GM19397 (cell line): ENCODE results near the gene SHMT1.
"Not testable (repeated sequence)": the region's sequence is repeated elsewhere in the genome, so short reads cannot be mapped to it uniquely, and the experiment has no call there.

ENCODE experiments used
- ATAC-seq: cut with Tn5 transposase; IDR thresholded peaks from one replicate; pipeline ENCODE4 v1.9.1; 2021; ENCODE audit warnings: mild to moderate bottlenecking, moderate library complexity; ENCODE audit not compliant: unreplicated experiment

The SHMT1 gene

DNA sequence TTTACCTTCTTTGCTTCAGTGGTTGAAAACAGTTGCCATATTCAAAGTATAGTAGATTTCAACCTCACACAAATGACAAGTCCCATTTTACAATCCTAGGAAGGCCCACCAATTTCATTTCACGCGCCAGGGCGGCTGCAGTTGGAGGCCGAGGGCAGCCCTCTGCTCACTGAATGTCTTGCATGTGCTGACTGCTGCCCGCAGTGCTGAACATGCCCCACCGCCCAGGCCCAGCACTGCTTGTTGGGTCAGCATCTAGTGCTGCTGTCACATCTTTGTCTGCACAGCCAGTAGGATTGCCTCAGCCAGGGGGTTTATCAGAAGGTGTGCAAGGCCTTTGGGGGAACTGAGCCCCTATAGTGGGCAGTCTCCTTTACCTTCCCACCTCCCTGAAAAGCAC is 36.8 kb downstream of the SHMT1 start:
- ATAC-seq = no peak

DNA sequence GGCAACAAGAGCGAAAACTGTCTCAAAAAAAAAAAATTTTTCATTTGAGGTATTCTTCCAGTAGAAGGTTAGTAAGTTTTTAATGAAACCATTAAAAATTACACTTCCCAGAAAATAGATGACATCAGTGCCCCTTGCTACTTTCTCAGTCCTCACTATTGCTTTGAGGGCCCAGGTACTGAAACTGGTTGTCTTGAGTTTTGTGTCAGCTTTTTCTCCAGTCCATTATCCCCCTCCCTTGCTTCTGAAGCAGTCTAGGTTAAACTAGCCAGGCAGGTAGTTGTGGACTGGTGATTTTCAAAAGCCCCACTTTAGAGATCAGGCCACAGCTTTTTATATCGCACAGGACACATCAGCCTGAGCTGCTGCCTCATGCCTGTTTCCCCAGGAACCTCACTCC is 37.3 kb downstream of the SHMT1 start:
- ATAC-seq = no peak

DNA sequence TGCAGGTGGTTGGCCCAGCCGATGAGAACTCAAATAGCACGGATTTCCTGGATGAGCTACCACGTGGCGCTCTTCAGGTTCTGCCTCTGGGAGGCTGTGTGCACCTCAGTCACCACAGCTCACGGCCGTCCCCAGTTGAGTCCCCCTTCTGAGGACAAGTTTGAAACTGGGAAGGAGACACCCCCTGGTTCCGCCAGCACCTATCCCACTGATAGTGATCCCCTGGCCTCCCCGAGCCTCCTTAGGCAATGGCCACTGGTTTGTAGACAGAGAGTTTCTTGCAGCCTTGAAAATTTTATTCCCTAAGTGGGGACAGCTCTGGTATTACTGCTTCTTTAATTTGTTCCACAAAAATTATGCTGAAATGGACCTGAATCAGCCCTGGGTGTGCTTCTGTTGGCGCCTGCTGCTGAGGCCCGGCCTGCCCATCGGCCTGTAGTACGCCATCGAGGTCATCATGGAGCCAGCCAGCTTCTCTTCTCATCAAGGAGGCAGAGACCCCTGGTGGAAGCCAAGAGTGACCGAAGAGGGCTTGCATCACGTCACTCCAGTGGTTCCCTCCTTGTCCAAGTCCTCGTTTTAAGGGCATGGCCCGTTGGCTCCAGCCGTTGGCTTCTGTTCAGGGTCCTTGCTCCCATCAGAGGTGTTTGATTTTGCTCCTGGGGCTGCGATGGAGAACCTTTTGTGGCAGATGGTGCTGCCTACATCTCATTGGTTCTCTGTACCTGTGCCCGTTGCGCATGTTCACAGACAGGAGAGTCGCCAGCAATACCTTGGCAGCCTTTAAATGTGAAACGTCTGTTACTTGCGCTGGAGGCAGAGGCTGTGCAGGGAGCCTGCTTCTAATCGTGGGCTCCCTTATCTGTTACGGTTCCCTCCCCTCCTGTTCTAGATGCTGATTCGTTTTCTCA is 39.0 kb downstream of the SHMT1 start:
- ATAC-seq = no peak

DNA sequence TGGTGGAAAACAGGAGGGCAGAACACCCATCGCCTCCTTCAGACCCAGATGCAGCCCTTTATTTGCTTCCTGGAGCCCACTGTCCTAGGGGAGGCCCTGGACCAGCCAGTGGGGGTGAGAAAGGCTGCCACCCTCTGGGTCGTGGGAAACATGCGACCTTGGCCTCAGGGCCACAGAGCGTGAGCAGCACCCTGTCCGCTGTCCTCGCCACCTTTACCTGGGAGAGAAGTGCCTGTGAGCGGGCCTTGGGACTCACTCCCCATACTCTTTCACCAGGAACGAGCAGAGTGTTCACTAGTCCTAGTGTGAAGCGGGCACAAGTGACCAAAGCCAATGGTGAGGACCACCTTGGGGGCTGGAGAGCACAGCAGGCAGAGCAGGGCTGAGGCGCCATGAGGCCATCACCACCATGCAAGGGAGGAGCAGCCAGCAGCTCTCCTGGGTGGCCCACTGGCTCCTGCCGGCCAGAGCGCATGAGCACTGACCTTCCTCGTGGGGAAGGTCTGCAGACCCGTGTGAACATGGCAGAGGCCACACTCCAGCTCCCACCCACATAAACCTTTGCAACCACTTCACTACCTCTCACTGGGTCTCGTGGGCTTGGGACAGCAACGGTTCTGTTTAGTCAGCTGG is 39.7 kb downstream of the SHMT1 start:
- ATAC-seq = no peak

DNA sequence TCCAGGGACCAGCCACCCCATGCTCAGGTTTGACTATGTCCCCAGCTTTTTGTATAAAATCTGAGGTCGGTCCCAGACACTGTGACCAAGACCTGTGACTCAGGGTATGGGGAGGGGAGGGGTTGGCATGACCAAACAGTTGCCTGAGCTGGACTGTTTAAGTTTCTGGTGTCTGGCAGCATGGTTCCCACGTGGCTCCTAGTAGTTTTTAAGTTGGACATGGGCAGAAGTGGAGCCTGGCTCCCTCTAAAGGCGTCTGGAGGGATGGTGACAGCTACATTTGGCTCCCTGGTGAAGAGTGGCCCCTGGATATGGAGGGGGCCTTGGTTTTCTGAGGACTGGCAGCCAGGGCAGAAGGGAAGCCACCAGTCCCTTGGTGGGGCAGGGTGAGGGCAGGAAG is 40.3 kb downstream of the SHMT1 start:
- no peak for ATAC-seq

DNA sequence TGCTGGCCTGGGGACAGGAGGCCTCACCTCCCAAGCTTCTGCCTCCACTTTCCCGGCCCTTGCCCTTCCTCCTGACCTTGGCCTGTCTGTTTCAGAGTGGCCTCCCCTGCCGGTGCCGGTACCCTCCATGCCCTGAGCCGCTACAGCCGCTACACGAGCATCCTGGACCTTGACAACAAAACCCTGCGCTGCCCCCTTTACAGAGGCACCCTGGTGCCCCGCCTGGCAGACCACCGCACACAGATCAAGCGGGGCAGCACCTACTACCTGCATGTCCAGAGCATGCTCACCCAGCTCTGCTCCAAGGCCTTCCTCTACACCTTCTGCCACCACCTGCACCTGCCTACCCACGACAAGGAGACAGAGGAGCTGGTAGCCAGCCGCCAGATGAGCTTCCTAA is 40.8 kb downstream of the SHMT1 start:
- no peak for ATAC-seq

DNA sequence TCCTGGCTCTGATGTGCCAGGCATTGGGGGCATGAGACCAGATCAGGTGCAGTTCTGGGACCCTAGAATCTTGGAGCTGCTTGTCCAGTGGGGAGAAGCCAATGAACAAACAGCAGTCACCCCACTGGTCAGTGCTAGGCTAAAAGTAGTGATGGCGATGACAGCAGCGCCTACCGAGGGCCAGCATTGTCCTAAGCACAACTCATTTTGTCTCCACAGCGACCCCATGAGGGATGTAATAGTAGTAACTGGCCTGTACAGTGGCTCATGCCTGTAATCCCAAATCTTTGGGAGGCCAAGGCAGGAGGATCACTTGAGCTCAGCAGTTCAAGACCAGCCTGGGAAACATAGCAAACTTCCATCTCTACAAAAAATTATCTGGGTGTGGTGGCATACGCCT is 42.0 kb downstream of the SHMT1 start:
- no peak for ATAC-seq

DNA sequence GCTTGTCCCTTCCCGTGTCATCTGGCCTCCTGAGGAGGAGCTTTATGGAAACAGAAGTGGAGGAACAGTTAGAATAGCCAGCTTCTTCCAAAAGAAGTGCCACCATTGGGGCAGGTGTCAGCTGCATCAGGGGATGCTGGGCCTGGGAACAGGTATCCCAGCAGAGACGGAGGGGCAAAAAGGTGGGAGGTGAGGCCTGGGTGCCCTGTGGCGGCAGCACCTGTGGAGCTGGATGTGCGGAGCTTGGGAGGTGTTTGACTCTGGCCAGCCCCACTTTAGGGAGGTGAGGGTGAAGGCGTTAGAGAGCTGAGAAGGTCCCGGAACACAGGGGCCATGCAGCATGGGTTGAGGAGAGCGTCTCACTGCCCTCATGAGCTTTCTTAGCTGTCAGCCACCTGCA is 43.0 kb downstream of the SHMT1 start:
- ATAC-seq = no peak

DNA sequence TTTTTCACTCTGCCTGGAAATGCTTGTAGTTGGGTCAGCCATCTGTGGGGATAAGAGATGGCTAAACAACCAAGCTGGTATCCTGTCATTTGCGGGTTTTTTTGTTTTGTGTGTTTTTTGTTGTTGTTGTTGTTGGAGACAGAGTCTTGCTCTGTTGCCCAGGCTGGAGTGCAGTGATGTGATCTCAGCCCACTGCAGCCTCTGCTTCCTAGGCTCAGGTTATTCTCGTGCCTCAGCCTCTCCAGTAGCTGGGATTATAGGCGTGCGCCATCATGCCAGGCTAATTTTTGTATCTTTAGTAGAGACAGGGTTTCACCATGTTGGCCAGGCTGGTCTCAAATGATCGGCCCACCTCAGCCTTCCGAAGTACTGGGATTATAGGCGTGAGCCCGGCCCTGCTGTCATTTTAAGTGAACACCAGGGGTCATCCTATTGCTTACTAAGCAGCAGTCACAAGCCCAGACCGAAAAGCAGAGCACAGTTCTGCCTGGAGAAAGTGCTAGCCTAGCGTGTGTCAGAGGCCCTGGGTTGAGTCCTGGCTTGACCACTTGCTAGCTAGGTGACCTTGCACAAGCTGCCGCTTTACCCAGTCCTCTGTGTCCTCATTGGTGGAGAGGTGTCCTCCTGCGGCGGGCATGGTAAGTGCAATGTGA is 43.6 kb downstream of the SHMT1 start:
- ATAC-seq = no peak

DNA sequence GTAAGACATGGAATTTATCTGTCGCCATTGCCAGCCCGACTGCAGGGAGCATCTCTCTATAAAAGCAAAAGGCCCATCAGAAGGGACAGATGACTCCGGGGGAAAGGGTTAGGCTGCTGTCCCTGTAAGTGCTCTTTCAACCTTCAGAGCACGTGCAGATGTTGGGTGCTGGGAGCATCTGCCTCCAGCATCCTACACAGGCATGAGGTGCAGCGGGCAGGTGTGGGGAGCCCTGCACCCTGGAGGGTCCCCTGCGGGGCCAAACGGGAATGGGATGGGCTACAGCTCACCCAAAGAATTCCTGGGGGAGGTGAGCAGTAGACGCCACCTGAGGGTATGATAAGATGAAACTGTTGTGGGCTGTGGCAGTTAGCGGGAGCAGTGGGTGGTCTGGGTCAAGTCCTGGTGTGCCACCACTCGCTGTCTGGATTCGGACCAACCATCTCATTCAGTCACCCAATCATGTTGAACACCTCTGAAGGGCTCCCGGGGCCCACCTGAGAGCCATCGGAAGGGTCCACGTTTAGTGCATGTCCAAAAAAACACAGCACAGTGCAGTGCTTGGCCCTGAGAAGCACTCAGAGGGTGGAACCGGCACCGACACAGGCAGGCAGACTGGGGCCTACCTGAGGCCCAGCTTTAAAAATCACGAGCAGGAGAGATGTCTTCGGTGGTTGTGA is 44.4 kb downstream of the SHMT1 start:
- no peak for ATAC-seq

DNA sequence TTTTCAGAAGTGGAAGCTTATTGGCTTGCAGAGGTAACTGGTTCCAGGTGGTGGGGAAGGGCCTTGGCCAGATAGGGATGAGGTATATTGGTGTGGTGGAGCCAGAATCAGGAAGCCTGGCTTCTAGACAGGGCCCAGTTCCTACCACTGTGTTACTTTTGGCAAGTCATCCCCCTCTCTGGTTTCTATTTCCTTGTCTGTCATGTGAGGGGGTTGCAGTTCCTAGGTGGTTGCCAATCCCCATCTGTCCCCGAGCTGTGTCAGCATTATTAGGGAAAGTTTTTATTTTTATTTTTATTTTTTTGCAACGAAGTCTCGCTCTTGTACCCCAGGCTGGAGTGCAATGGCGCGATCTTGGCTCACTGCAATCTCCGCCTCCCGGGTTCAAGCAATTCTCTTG is 45.2 kb downstream of the SHMT1 start:
- ATAC-seq = no peak

DNA sequence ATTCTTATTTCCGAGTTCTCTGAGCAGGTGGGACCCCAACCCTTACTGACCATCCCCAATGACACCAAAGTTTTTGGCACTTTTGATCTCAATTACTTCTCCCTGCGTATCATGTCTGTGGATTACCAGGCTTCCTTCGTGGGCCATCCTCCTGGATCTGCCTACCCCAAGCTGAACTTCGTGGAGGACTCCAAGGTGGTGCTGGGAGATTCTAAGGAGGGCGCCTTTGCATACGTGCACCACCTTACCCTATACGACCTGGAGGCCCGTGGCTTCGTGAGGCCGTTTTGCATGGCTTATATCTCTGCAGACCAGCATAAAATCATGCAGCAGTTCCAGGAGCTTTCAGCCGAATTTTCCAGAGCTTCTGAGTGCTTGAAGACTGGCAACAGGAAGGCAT is 47.4 kb downstream of the SHMT1 start:
- ATAC-seq = no peak

DNA sequence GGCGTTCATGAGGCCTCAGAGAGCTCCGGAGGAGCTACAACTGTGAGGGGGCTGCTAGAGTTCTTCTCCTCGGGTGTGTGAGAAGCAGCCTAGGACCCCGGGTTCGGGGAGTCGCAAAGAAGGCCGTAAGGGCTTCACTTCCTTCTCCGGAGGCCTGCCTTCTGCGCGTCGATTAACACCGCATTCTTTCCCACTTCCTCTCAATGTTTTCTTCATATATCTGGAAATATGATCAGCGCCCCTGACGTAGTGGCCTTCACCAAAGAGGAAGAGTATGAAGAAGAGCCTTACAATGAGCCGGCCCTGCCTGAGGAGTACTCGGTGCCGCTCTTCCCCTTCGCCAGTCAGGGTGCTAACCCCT is 47.8 kb downstream of the SHMT1 start:
- no peak for ATAC-seq

DNA sequence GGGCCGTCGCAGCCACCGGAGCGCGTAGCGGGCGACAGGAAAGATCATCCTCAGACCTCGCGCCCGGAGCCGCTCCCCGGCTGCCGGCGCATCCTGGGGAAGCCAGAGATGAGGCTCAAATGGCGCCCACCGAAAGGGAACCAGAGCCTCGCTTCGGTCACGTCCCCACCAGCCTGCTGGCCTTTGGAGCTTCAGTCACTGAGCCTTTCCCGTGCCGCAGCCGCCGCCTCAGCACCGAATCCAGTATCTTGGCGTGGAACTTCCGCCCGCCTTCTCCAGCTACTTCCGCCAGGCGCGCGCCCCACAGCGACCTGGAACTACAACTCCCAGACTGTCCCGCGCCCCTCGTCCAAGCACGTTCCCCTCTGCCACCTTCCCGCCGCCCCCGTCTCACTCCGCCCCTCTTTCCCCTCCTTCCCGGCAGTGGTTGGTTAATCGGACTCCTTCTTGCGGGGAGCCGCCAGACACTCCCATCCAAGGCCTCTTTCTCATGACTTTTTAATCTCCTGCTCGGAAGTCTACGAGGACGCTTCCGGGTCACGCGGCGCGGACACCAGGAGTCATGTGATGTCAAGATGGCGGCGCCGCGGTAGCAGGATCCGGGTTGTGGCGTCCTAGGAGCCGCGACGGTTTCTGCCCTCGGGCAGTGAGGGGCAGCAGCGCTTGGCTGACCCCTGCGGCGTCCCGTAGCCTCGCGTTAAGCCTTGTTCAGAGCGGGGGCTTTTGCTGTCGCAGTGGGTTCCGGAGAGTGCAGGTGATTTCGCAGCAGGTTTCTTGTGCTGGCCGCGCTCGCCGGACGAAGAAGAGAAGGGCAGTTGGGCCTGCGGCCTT is 48.4 kb downstream of the SHMT1 start, which contains the start of the genes SMCR8 and TOP3A:
TSS of gene SMCR8 (plus strand) at position 563 of the 831 bp plus-strand sequence. CDS start 497 bp downstream, outside the sequence.
TSS of gene TOP3A (minus strand) at position 264 of the 831 bp plus-strand sequence. CDS start at position 48, 216 bp downstream.
- peak; percentile 82 for ATAC-seq

DNA sequence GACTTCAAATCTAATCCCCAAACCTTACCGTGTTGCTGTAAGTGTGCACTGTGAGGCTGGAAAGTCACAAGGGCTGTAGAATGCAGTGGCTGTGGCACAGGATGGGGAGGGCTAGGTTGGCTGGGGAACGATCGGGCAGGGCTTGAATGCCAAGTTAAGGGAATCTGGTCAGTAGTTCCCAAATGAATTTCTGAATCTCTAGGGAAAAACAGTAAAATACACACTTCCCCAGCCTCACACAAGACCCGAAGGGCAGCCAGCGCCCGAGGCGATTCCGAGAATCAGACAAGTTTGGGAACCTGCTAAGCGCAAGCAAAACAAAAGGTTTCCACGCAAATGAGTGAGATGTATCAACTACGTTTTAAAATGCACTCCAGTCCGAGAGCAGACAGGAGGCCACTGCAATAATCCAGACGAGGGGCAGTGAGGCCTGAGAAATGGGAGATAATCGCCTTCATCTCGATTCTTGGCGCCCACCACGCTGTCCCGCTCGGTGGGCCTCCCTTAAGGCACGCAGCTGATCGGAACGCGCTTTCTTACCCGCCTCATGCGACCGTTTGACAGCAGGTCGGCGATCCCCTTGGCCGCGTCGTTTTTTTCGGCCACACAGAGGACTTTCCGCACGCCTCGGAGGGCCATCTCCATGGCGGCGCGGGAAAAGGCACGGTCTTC is 49.2 kb downstream of the SHMT1 start:
- ATAC-seq = no peak

DNA sequence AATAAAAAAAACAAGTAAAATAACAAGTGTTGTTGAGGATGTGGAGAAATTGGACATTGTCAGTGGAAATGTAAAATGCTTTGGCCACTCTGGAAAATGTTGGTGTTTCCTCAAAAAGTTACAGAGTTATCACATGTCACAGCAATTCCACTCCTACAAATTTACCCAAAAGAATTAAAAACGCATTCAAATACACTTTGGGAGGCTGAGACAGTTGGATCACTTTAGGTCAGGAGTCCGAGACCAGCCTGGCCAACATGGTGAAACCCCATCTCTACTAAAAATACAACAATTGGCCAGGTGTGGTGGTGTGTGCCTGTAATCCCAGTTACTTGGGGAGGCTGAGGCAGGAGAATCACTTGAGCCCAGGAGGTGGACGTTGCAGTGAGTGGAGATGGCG is 54.1 kb downstream of the SHMT1 start:
- ATAC-seq = no peak

DNA sequence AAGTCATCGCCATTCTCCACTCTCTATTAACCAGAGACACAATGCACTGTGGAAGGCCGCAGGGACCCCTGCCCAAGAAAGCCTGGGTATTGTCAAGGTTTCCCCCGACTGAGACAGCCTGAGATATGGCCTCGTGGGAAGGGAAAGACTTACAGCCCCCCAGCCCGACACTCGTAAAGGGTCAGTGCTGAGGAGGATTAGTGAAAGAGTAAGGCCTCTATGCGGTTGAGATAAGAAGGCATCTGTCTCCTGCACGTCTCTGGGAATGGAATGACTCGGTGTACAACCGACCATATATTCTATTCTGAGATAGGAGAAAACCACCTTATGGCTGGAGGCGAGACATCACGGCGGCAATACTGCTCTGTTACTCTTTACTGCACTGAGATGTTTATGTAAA is 60.1 kb downstream of the SHMT1 start:
- ATAC-seq = not testable (repeated sequence)

DNA sequence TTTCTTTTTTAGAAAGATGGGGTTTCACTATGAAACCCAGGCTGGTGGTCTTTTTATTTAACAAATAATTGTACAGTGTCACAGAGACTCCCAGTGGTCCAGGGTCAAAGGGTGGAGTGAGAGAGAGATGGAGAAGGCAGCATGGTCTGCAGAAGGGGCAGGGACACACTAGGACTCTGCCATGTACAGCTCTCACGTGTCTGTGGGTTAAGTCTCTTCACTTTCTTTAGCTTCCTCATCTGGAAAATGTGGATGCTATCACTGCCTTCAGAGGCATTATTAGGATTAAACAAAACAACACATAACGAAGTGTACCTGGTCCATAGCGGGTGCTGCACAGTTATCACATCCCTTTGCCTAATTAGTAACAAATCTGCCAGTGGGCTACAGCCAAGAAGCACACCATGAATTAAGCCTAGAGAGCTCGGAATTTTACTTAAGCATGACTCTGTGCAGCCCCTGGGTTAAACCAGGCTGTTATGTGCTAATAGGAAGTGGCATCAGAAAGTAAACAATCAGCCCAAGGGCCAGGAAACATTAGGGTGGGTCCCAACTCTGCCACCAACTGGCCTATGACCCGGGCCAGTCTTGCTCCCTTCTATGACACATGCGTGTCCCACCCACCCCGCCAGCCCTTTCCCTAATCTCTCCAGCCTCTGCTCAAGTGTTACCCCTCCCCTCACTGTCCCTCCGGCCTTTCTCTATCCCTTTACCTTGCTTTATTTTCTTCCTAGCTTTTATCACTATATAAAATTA is 62.4 kb downstream of the SHMT1 start:
- no peak for ATAC-seq

DNA sequence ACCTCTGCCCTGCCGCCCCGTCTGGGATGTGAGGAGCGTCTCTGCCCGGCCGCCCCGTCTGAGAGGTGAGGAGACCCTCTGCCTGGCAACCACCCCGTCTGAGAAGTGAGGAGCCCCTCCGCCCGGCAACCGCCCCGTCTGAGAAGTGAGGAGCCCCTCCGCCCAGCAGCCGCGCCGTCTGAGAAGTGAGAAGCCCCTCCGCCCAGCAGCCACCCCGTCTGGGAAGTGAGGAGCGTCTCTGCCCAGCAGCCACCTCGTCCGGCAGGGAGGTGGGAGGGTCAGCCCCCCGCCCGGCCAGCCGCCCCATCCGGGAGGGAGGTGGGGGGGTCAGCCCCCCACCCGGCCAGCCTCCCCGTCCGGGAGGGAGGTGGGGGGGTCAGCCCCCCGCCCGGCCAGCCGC is 65.3 kb downstream of the SHMT1 start:
- not testable (repeated sequence) for ATAC-seq
